ENCODE results near the gene SLC25A22. TPM values are rescaled to one million over a fixed set of nuclear protein-coding genes. Genes with fewer than 3 reads are reported as not detected.
A peak's percentile ranks its signal among the peaks of the same experiment; 100 is the strongest.

The SLC25A22 gene
- total and polyA plus RNA-seq, 9 donors = 0.42 to 23.3 (median 15.5) TPM

DNA sequence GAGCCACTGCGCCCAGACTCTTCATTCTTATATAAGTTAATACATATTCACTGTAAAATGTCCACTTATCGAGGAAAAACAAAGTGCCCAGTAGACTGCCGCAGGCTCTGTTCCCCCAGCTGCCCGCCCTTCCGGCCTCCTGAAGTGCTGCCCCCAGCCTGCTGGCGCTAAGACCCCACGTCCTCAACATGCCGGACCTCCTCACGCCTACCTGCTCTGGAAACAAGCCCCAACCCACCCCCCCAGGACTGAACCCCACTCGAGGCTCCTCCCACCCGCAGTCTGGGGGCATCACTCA is 21.9 kb downstream of the SLC25A22 start:
- 23 to 25% (median 23%) methylated on average over 11 of the region's 11 CpGs for WGBS, 3 donors

DNA sequence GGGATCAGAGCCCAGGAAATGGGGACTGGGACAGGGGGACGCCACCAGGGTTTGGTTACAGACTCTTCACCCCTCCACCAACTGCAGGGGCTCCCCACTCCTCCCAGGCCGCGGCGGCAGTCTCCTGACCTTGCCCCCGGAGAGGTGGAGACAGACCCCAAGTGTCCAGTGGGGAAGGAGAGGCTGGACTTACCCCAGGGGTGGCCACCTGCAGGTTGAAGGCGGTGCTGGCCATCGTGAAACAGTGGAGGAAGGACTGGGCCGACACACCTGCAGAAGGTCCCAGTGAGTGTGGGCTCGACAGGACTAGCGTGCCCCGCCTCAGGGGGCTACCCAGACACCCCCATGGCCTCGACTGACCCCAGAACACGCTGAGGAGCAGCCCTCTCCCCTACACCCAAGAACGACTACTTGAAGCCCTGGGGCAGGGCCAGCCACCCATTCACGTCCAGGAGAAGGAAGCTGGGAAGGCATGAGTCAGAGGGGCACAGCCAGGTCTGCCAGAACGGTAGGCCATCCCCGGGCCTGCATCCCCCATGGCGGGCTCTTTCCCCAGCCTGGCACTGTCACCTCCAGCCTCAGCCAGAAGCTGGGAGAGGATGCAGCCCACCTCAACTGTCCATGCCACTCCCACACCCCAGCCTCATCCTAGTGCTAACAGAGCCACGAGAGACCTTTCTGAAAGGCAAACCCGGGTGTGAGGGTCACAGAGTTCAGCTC is 23.0 kb downstream of the SLC25A22 start:
- Histone ChIP-seq H3K4me1 (ENCODE audit: insufficient read depth) (peaks cover 12% of the 10 kb centered on the region), H3K4me3 (no peak overlapping the region), H3K27me3 (no peaks in the 10 kb centered on the region), H3K27ac (no peak overlapping the region), H3K9me3 (no peaks in the 10 kb centered on the region), H3K36me3 (no peaks in the 10 kb centered on the region)
- WGBS, 3 donors = 59 to 61% (median 59%) methylated on average over 20 of the region's 20 CpGs
- peak in 4 of 5 donors; percentile 19 to 49 (median 28) for DNase-seq
- intact Hi-C loops (cut with DNase I) = no loop called here
- TF ChIP-seq, protein P1, sequence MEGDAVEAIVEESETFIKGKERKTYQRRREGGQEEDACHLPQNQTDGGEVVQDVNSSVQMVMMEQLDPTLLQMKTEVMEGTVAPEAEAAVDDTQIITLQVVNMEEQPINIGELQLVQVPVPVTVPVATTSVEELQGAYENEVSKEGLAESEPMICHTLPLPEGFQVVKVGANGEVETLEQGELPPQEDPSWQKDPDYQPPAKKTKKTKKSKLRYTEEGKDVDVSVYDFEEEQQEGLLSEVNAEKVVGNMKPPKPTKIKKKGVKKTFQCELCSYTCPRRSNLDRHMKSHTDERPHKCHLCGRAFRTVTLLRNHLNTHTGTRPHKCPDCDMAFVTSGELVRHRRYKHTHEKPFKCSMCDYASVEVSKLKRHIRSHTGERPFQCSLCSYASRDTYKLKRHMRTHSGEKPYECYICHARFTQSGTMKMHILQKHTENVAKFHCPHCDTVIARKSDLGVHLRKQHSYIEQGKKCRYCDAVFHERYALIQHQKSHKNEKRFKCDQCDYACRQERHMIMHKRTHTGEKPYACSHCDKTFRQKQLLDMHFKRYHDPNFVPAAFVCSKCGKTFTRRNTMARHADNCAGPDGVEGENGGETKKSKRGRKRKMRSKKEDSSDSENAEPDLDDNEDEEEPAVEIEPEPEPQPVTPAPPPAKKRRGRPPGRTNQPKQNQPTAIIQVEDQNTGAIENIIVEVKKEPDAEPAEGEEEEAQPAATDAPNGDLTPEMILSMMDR (IDR thresholded peaks at IDR 0.05) = no peak
- TF ChIP-seq EP300 (IDR thresholded peaks at IDR 0.05) = no peak
- no peak for TF ChIP-seq POLR2A (IDR thresholded peaks at IDR 0.05)

More for the DNA sequence above, 21.9 kb downstream of the SLC25A22 start:
- DNase-seq = no peak
- H3K9me3 ChIP-seq = no peaks in the 10 kb centered on the region
- peak overlapping the region in 1 of 2 donors; percentile 67 for H3K27ac ChIP-seq
- TF ChIP-seq, protein P1 (IDR thresholded peaks at IDR 0.05) = no peak
- TF ChIP-seq POLR2A (IDR thresholded peaks at IDR 0.05) (no peak), EP300 (IDR thresholded peaks at IDR 0.05) (no peak)
- no peaks in the 10 kb centered on the region for H3K27me3 ChIP-seq
- H3K4me3 ChIP-seq = peak overlapping the region; percentile 99
- peaks cover 12% of the 10 kb centered on the region for H3K4me1 ChIP-seq (ENCODE audit: insufficient read depth)
- no peaks in the 10 kb centered on the region for H3K36me3 ChIP-seq
- intact Hi-C loops (cut with DNase I) = no loop called here

DNA sequence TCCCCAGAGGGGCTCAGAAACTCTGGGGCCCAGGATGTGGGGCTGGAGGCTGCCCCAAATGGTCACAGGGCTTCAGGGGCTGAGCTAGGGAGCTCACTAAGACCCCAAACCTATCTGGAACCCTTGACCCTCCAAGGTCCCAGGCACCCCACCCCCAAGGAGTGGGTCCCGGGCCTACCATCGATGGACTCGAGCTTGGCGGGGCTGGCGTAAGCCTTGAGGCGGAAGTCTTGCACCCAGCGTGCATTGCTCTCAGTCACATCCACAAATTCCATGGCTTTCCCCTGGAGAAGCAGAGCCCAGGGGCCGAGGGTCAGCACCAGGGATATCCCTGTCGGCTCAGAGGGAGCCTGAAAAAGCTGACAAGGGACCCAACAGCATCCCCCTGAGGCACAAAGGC is 24.3 kb downstream of the SLC25A22 start:
- Histone ChIP-seq H3K4me1 (ENCODE audit: insufficient read depth) (peaks cover 12% of the 10 kb centered on the region), H3K4me3 (no peak overlapping the region), H3K36me3 (no peaks in the 10 kb centered on the region), H3K27me3 (no peaks in the 10 kb centered on the region), H3K9me3 (no peaks in the 10 kb centered on the region), H3K27ac (no peak overlapping the region)
- TF ChIP-seq EP300 (IDR thresholded peaks at IDR 0.05) = no peak
- TF ChIP-seq, protein P1 (IDR thresholded peaks at IDR 0.05) = no peak
- no peak for DNase-seq
- WGBS, 3 donors = 83 to 91% (median 87%) methylated on average over 9 of the region's 9 CpGs
- intact Hi-C loops (cut with DNase I) = no loop called here

DNA sequence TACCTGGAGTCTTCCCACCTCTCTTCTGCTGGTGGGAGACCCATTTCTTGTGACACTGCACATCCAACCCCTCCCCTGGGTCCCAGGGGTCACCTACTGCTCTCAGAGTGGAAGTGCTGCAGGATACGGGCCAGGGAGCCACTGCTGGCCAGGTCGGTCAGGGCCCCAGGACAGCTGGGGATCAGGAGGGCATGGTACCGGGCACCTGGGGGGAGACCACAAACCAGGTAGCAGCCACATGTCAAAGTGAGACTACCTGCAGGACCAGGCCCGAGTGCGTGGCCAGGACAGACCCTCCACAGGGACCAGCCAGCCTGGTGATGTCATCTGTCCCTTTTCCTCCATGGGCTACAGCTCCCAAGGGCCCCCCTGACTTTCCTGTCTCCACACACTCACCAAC is 24.7 kb downstream of the SLC25A22 start:
- H3K36me3 ChIP-seq = no peaks in the 10 kb centered on the region
- H3K27ac ChIP-seq = no peak overlapping the region
- DNase-seq = no peak
- H3K4me1 ChIP-seq (ENCODE audit: insufficient read depth) = peaks cover 12% of the 10 kb centered on the region
- TF ChIP-seq EP300 (IDR thresholded peaks at IDR 0.05) = no peak
- TF ChIP-seq, protein P1 (IDR thresholded peaks at IDR 0.05) = no peak
- TF ChIP-seq POLR2A (IDR thresholded peaks at IDR 0.05) = no peak
- intact Hi-C loops (cut with DNase I) = no loop called here
- WGBS, 3 donors = 87 to 92% (median 90%) methylated on average over 3 to 5 of the region's 5 CpGs
- no peaks in the 10 kb centered on the region for H3K9me3 ChIP-seq
- no peak overlapping the region for H3K4me3 ChIP-seq
- no peaks in the 10 kb centered on the region for H3K27me3 ChIP-seq
